Measurements from ENCODE around the gene PDAP1.

- no peak for TF ChIP-seq GATA2 (IDR thresholded peaks at IDR 0.05; ENCODE audit: low read depth, low read length)
- TF ChIP-seq GATA3 (IDR thresholded peaks at IDR 0.05; ENCODE audit: low read depth, low read length): no peak
Observed at GRCh38 chr7:99428972-99429566, 20.7 kb upstream of the PDAP1 start.

Data from SH-SY5Y (cell line).